NCI-H510A (cell line): ENCODE data around the gene LGR6.
"Not testable (repeated sequence)": the region's sequence is repeated elsewhere in the genome, so short reads cannot be mapped to it uniquely, and the experiment has no call there.

Experiments
- DNase-seq: peaks from one replicate; lab custom pipeline; 2025; lab: John Stamatoyannopoulos, UW

Gene LGR6

DNA sequence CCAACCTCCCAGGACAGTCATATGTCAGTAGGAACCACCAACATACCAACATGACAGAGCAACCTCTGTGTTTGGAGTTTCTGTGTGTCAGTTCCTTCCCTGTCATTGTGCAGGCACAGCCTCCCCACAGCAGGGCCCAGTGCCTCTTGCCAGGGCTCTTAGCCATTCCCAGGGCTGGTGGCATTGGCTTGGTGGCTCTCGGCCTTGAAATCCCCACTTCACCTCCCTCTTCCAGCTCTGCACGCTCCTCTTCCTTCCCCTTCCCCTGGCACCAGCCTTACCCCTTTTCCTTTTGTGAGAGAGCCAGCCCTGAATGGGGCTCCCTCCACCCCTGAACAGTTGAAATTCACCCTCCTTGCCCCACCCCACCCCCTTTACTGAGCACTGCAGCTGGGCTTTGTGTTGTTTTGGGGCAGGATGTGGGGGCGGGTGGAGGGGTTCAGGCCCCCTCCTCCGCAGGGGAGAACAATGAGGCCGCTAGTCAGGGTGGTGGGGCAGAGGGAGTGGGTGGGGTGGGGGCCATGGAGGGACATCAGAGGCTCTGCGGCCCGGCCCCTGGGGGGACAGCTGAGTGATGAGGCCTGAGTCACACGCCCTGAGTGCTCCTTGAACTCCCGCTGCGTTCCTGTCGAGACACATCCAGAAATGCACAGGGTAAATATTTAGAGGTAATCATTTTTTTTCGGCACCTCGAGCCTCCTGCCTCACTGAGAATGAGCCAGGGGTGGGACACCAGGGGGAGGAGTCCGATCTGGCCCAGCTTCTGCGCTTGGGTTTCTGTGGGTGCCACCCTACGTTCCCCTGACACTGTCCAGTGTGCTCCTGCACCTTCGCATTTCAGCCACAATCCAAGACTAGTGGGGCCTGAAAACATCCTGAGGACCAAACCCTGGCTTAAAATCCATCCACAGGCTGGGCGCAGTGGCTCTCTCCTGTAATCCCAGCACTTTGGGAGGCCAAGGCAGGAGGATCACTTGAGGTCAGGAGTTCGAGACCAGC, 28.6 kb downstream of the LGR6 start:
- peak; percentile 21 for DNase-seq

DNA sequence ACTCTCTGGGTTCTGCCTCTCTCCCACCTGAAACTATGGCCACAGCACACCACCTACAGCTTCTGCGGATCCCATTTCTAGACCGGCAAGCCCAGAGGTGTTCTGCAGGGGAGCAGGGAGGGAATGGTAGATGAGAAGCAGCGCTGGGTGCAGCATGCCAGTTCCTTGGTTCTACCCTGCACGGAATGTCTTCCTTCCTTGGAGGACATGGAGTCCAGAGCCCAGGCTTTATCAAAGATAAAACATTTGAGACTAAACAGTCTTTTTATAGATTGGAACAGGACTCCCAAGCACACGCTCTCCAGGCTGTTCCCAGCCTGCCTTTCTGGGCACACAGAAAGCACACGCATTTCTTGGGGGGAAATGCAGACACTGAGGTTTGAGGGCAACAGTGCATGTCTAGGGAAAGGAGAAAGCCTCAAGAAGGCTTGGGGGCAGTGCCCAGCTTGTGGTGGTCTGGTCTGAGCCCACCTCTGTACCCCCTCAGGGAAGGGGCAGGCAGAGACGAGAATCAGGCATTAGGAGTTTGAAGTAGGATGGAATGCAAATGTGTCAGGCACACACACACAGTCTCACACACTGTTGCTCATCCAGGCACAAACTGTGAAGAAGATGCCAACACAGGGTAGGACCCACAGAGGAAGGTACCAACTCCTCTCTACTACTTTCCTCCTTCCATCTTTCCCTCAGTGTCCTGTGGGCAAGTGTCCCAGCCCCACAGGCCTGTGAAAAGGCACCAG, 29.7 kb downstream of the LGR6 start:
- DNase-seq, result no peak

DNA sequence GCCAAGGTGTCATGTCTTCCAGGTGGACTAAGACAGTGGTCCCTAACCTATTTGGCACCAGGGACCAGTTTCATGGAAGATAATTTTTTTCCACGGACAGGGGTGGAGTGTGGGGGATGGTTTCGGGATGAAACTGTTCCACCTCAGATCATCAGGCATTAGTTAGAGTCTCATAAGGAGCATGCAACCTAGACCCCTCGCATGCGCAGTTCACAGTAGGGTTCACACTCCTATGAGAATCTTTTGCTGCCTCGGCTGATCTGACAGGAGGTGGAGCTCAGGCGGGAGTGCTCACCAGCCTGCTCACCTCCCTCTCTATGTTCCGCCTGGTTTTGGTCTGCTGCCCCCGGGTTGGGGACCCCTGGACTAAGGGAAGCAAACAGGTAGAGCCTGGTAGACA, 30.9 kb downstream of the LGR6 start:
- no peak for DNase-seq

DNA sequence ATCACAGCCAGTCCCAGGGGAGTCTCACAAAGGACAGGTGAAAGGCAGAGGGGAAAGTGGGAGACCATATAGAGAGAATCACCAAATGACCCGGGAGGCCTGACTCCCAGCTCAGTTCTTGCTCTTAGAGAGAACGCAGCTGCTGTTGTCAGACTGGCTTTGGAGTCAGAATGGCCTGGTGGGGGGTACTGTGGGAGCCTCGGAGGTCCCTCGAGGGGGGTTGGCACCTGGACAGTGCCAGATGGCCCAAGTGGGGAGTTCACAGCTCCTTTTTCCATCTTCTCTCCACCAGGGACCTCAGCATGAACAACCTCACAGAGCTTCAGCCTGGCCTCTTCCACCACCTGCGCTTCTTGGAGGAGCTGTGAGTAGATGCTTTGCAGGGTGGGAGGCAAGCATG, 31.5 kb downstream of the LGR6 start:
- DNase-seq, result no peak

DNA sequence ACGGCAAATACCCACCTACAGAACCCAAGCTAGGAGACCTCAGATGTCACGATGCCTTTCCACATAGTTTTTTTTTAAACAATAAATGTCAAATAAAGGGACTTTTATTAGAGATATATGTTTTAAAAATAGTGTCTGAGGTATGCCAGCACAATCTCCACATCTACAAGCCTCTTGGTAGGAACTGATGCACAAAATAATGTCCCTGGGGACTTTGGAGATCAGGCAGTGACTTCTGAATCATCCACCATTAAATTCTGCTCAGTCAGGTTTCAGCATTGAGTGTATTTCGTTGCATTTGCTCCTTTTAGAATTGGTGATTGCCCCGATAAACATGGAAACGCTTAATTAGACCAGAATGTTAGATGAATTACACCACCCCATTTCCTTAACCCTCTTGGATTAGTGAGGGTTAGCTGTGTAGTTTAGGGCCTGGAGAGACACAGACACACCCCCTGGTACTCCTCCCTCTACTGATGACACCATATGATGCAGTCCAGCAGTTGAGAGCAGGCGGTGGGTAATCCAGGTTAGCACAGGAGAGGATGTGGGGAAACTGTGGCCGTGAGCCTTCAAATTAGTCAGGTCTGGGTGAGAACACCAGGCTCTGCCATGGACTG, 33.6 kb downstream of the LGR6 start:
- DNase-seq, result no peak

DNA sequence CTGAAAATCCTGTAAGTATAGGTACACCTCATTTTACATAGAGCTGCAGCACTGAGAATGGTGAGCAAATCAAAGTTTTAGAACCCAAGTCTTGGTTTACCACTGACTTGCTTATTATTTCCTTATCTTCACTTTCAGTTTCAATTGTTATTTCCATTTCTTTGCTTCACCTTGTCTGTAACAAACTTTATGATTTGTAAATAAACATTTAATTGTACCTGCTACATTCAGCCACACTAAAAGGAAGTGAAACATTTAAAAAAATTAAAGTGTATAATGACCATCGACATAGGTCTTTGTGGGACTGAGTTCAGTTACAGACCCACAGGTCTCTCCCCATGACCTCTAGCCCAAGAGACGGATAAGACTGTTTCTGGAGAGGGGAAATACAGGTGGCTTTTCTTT, 34.4 kb downstream of the LGR6 start:
- no peak for DNase-seq

DNA sequence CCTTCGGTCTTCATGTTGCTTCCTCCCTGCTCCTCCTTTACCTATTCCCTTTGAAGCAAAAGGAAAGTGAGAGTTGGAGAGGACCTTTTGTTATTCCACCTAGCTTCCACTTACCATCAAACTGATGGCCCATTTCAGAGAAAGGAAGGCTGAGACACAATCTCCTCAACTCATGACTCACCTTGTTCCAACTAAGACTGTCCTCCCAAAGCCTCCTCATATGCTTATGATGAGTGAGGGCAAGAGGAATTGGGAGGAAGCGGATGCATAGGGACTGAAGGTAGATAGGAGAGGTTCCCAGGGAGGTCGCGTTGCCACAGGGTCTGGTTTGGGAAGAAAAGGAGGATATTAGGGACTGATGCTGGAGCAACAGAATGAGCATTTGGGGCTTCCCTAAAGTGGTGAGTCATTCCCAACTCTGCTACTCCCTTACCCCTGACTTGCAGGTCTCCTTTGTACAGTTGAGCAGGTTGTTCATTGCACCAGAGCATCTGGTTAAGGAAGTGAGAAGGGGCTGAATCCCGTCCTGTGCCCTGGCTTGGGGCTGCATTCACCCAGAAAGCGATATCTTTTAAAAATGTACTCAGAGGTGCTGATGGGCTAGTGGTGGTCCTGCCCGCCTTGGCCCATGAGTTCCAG, 35.0 kb downstream of the LGR6 start:
- DNase-seq, result no peak

DNA sequence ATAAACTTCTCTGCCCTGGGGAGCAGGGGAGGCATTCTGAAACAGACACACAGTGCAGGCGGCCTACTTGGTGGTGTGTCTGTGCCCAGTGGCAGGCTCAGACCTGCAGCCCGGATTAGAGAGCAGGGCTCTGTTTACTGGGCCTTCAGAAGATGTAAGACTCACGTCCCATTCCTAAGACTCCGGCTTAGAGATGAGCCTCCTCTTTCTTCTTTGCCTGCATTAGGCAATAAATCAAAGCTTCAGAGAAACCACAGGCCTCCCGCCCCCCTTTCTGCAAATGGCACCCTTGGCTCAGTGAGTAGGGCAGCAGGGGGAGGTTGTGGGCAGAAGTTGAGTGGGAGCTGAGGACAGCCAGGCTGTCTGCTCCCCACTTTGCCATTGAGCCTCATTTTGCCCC, 35.8 kb downstream of the LGR6 start:
- DNase-seq, result no peak

DNA sequence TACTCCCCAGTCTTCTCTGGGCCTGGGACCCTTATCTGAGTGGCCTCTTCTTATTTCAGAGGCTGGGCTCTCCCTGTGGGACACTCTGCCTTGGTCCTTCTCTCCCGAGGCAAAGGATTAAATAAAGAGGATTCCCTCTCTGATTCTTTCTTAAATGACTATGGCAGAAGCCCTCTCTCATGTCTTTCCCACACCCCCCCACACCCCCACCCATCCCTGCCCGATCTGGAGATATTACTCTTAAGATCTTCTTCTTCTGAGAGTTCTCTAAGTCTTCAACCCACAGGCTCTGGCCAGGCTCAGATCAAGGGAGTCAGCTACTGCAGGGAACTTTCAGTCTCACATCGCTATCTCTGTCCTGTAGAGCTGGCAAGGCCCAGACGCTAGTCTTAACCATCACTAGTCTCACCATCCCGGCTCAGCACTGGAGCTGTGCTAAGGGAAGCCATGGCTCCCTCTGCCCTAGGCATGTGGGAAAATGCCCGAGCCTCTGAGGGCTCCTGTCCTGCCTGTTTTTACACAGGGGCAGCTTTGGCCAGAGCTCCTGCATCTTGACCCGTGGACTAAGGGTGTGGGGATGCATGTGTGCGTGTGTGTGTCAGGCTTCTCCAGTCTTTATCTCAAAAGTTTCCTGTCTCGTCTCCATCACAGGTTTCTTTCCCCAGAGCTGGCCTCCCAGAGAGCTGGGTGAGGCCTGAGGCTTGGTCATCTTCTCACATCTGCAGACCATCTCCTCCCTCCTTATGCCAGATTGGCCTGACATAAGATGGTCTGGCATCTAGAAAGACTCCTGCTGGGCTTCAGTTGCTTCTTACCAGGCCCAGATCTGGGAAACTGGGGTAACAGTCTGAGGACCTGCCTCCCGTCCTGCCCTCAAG, 36.7 kb downstream of the LGR6 start:
- DNase-seq, result no peak

DNA sequence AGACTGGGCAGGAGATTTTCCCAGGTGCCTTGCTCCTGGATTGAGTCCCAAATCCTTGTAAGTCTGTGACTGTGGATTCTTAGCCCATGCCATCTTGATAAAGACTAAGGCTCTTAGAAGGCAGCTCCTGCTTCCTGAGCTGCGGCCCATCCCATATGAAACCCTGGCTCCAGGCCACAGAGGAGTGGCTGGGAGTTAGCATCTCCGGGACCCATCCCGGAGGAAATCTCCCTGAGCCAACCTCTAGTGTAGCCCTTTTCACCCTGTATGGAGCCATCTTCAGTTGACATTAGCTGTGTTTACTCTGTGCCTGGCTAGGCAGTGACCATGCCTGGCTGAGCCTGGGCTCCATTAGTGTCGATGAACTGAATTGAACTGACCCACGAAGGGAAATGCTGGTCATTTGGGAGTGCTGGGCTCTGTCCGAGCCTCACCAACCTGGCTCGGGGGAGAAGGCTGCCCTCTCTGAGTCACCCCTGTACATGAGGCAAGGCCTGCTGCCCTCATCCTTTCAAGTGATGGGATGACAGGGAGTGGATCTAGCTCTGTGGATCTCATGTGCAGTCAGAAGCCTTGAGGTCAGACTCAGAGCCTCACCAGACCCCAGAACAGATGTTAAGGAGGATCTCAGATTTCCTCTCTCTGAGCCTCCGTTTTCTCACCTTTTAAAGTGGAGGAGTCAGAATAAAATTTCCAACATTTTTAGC, 37.5 kb downstream of the LGR6 start:
- DNase-seq, result no peak

DNA sequence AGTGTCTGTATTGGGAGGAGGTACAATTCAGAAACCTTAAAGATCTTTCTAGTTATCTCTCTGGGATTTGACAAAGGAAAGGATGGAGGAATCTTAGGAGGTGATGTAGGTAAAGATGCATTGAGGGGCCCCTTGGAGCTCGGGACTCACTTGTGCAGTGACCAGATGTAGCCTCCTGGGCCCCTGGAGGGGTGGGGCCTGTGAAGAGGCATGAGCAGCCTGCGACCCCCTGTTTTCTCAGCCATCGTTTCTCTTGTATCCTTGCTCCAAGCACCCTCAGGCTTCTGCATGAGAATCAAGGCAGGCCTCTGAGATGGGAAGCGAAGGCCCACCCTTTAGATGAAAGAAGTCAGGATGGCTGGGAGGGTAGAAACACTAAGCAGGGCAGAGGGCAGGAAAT, 39.6 kb downstream of the LGR6 start:
- DNase-seq, result no peak

DNA sequence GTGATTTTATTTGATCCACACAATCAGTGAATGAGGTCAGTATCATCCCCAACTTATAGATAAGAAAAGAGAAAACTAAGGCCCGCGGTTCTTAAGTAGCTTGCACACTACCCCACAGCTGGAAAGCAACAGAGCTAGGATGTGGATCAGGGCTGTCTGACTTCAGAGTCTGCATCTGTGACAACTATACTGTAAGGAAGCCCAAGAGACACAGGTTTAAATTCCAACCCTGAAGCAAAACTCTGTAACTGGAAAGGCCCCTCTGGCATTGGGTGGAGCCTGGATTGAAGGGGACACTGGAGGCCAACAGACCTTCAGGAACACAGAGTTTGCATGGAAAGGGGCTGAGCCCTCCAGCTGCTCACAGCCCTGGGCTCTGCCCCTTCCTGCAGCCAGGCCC, 40.2 kb downstream of the LGR6 start:
- DNase-seq, result no peak

DNA sequence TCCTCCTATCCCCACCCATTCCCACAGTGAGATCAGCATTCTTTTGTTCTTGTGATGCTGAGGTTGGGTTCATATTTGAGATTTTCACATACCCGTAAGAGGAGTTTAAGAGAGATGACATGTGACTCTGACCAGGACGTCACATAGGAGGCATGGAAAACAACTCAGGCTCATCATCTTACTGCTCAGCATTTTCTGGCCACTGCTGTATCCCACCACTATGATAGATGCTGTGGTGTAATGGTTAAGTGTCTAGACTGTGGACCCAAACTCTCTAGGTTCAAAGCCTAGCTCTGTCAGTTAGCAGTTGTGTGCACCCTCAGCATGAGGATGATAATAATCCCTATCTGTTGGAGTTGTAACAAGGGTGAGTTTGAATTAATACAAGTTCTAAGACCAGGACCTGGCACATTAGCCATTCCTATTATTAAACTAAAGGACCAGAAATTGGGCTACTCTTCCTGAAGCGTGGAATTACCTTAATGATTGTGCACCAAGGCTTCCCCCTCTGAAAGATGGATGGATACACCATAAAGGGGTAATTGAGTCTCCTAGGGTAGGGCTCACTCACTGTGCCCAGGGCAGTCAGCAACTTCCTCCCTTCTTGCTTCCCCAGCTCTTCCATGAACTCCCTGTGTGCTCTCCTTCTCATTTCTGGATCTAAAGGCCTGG, 40.9 kb downstream of the LGR6 start:
- DNase-seq, result no peak

DNA sequence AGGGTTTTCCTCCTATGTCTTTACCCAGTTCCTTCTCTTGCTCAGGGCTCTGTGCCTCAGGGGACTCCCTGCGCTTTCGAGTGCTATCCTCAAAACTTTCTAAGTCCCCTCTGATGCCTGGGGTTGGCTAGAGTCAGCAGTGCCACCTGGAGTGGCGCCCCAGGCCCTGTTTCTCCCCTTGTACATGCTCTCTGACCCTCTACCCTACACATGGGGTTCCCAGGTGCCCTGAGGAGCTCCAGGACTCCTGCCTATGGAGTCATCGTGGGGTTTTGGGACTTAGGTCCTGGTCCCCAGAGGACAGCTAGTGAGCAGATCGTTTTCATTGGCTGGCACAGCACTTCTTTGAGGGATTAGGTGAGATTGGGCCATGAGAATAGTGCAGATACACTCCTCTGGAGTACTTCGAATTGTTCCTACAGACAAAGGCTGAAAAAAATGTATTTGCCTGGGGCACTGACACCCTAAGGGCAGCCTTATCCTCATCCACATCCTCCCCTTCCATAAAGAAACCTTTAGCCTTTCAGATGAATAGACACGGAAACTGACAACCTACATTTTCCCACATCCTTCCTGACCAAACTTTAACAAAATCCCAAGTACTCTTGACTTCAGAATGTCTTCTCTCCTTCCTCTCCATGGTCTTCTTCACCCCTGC, 41.5 kb downstream of the LGR6 start:
- no peak for DNase-seq

DNA sequence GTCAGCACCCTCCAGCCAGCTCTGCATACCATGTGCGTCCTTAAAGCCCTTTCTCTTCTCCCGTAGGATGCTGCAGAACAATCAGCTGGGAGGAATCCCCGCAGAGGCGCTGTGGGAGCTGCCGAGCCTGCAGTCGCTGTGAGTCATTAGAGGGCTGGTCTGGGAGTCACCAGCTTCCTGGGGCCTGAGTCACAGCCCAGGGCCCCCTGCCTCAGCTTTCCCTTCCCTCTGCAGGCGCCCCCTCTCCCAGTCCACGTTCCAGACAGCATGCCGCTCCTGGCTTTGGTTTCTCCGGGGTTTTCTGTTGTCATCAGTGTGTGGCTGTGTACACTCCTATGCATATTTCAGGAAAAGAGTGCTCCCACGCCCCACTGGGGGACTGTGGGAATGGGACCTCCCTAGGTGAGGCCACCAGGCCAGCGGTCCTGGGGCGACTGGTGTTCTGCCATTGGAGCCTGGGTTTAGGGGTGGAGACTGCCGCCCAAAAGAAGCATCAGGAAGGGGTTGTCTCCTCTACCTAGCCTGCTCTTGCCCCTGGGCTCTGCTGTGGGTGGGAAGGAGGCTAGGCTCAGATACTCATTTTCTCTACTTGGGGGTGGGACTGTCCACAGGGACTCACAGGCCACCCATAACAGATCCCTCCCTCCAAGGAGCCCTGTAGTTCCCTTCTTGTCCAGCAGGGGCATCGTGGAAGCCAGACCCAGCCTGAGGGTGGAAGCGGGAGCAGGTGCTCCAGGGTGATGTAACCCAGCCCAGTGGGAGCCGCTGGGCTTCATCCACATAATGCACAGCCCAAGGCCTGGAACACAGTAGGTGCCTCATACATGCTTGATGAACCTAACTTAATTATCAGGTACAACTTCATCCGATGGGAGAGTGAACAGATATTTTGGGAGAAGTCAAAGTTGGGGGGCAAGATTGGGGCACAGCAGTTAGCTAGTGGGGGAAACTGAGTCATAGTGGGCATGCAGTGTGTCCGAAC, 42.5 kb downstream of the LGR6 start:
- DNase-seq, result peak; percentile 69

DNA sequence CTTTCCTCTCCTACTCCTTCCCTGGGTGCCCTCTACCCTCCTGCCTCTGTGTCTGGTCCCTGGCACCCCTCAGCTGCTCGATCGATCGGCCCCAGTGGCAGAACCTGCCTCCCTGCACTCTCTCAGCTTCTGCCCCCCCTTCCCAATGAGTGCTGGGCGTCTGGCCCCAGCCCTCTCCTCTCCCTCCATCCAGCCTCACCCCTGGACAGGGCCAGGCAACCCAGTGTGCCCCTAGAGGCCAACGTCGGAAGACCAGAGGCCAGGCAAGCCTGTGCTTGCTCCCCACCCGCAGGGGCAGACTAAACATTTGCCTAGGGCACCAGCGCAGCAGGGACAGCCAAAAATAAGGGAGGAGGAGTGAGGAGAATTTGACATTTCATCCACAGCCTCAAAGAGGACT, 43.5 kb downstream of the LGR6 start:
- DNase-seq, result peak; percentile 57

DNA sequence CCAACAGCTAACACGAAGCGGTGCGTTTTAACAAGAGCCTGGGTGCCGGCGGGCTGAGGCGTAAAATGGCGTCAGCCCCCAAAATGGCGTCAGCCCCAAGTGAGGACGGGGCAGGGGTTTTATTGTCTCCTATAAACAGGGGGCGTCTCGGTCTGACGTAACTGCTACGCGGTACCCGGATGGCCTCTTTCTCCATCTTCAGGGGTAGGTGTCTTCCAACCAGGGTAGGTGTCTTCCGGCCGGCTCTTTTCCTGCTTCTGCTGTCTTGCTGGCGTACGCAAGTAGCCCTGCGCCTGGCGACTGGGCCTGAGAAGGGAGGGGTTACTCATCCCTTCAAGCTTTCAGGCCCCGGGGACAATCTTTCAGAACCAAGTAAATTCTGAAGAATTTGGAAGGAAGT, 45.3 kb downstream of the LGR6 start:
- no peak for DNase-seq

DNA sequence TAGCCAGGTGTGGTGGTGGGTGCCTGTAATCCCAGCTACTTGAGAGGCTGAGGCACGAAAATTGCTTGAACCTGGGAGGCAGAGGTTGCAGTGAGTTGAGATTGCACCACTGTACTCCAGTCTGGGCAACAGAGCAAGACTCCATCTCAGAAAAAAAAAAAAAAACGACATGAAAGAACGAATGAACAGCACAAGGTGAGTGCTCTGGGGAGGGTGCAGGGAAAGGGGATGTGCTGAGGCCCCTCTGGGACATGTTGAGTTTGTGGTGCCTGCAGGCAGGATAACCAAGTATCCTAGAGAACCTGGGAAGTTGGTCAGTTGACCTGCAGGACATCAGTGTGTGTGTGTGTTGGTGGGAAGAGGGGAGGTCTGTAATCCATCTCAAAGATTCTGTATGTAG, 46.6 kb downstream of the LGR6 start:
- DNase-seq, result not testable (repeated sequence)
